DMS153 (cell line): Measurements from ENCODE around the gene HNF1A.
"Not testable (repeated sequence)": the region's sequence is repeated elsewhere in the genome, so short reads cannot be mapped to it uniquely, and the experiment has no call there.

Experiments used
- DNase-seq: peaks from one replicate; lab custom pipeline; 2025; lab: John Stamatoyannopoulos, UW

The HNF1A gene

GRCh38 chr12:120978296-120979219, at the start of gene HNF1A:
HNF1A (plus strand) TSS chr12:120978543; CDS start chr12:120978769, 226 bp downstream.
- DNase-seq = no peak

- peak; percentile 74 for DNase-seq
Observed at GRCh38 chr12:120928864-120929652, 49.3 kb upstream of the HNF1A start.

GRCh38 chr12:120930032-120930431, 48.3 kb upstream of the HNF1A start:
- no peak for DNase-seq

GRCh38 chr12:120932058-120932457, 46.3 kb upstream of the HNF1A start:
- no peak for DNase-seq

GRCh38 chr12:120932956-120933526, 45.3 kb upstream of the HNF1A start:
- DNase-seq = no peak

- no peak for DNase-seq
Observed at GRCh38 chr12:120933786-120934185, 44.6 kb upstream of the HNF1A start.

GRCh38 chr12:120936197-120936596, 42.1 kb upstream of the HNF1A start:
- DNase-seq = no peak

GRCh38 chr12:120938496-120938895, 39.8 kb upstream of the HNF1A start:
- no peak for DNase-seq

- no peak for DNase-seq
Observed at GRCh38 chr12:120939523-120939922, 38.8 kb upstream of the HNF1A start.

GRCh38 chr12:120940006-120940405, 38.3 kb upstream of the HNF1A start:
- no peak for DNase-seq

GRCh38 chr12:120940799-120941198, 37.5 kb upstream of the HNF1A start:
- DNase-seq = no peak

GRCh38 chr12:120941412-120941811, 36.9 kb upstream of the HNF1A start:
- DNase-seq = no peak

GRCh38 chr12:120941846-120942405, 36.4 kb upstream of the HNF1A start:
- DNase-seq = no peak

GRCh38 chr12:120943482-120943881, 34.9 kb upstream of the HNF1A start:
- DNase-seq = no peak

GRCh38 chr12:120944645-120945217, 33.6 kb upstream of the HNF1A start:
- DNase-seq = no peak

- DNase-seq = not testable (repeated sequence)
Observed at GRCh38 chr12:120945516-120945915, 32.8 kb upstream of the HNF1A start.

- DNase-seq = not testable (repeated sequence)
Observed at GRCh38 chr12:120950260-120950799, 28.0 kb upstream of the HNF1A start.

GRCh38 chr12:120950807-120951206, 27.5 kb upstream of the HNF1A start:
- no peak for DNase-seq

- DNase-seq = no peak
Observed at GRCh38 chr12:120955232-120955631, 23.1 kb upstream of the HNF1A start.

GRCh38 chr12:120956579-120957300, 21.6 kb upstream of the HNF1A start:
- no peak for DNase-seq
